NCI-H510A (cell line): ENCODE measurements around the gene GSK3B.

Experiments used
- DNase-seq: peaks from one replicate; lab custom pipeline; 2025; lab: John Stamatoyannopoulos, UW

Gene GSK3B

DNA sequence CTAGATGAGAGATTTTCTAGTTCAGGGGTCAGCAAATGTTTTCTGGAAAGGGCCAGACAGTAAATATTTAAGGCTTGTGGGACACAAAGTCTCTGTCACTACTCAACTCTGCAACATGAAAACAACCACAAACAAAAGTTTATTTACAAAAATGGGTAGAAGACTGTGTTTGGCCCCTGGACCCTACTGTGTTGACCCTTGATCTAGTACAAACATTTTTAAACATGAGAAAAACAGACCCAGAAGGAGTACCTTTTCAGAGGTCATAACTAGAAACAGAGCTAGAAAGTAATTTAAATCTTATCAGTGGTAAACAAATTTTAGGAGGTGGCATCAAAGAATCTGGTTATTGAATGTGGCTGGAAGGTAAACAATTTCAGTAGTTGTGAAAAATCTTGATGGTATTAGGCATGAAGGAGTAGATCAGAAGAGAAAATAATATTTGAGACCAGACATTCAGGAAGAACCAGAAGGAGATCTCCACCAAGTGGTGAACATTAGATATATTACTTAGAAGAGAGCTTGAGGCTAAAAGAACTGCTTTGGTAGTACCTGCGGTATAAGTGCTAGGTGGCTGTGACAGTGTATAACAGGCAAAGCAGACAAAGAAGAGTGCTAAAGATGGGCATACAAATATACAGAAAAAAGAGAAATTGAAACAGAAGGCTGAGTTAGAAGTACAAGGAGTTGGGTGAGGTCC, 210.6 kb downstream of the GSK3B start:
- DNase-seq = no peak

DNA sequence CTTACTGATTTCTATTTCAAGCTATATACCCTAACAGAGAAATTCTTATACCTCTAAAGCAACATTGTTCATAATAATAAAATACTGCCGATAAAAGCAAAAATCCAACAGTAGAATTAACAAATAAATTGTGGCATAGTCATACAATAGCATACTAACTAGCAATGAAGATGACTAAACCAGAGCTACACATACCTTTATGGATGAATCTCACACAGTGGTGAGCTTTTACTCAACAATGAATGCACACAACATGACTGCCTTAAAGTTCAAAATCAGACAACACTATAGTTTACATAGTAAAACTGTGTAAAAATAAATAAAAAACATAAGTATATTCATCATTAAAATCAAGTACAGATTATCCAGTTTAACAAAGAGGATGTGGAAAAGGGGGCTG, 213.3 kb downstream of the GSK3B start:
- no peak for DNase-seq

DNA sequence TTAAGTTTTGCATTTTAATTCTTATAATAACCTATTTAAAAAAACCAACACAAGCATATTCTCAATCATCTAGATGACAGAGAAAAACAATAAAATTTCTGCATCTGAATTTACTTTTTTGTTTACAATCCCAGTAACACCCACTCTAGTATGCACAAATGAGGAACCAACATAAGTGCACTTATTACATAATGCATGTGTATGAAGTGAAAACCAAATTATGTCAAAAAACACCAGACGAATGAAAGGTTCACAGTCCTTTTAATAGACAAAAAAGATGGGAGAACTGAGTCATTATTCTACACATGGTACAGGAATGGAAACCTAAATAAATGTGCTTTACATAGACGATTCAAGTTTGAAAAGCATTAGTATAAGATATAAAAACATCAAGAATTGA, 220.6 kb downstream of the GSK3B start:
- no peak for DNase-seq

DNA sequence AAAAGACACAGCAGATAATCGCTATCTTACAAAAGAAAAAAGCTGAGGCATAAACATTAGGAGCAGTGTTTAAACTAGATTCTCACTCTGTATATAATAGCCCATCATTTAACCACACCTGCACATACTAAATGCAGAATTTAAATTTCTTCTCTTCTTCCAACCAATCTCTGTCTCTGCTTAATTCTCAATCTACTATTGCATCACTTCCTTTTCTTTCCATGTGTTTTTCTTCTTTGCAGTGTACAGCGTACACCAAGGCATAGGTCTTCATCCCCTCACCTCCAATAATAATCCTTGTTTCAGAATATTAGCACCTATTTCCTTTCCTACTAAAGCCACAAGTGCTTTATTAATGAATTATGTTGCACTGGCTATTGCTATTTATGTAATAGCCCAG, 221.5 kb downstream of the GSK3B start:
- no peak for DNase-seq

DNA sequence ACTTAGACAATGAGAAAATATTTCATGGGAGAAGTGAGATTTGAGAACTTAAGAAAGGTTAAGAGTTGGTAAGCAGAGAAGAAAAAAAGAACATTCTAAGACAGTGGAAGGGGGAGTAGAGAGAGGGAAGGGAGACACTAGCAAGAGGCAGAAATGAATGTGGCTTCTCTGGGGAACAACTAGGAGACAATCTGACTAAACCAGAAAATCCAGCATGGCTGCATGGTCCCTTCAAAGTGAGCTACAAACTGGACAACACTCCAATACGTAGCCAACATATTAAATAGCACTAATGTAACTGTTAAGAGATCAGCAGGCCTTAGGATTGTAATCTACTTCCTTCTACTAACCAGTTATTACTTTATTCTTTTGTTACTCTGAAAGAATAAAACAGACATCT, 222.7 kb downstream of the GSK3B start:
- DNase-seq = no peak

DNA sequence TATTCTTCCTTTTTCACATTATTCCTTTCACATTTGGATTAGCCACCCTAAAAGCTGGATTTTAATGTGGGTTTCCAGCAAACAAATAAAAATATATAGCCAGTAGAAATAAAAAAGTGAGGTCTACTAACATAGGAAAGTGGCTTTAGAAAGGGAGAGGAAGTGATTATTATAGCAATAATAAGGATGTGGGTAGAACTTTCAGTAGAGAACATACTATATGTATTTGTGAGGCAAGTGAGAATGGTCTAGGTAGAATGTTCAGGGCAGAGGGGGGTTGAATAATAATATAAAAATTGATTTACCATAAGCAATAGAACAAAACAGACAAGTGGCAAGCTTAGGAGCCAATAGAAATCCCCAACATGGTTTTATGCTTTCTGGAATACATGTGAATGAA, 223.7 kb downstream of the GSK3B start:
- DNase-seq = no peak

DNA sequence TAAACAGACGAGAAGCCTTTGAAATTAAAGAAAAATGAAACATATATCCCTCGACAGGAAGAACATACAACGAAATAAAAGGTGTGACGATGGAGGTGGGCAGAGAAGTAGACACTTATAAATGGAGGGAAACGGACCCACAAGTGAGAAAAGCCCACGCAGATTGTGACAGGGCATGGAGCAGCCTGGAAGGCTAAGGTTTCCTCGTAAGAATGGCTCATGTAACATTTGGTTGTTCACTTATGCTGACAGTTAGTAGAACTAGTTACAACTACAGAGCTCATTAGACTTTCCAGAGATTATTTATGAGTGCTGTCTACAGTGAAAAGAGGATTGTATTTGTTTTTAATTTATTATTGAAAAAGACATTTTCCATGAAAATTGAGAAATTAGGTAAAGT, 229.8 kb downstream of the GSK3B start:
- DNase-seq = no peak

DNA sequence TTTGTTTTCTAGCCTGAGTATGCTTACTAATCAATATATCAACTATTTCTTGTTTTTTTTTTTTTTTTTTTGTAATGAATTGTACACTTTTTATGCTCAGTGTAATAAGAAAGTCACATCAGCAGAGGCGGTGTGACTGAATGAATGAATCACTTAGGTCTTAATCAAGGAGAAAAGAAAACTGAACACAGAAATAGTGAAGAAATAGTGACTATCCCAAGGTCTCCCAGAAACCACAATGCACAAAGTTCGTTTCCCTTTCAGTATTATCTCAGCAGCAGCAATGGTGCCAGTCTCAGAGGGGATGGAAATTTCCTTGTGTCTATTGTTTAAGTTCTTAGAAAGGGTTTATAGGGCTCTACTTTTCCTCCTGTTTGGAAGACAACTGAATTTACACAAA, 231.6 kb downstream of the GSK3B start:
- DNase-seq = no peak

DNA sequence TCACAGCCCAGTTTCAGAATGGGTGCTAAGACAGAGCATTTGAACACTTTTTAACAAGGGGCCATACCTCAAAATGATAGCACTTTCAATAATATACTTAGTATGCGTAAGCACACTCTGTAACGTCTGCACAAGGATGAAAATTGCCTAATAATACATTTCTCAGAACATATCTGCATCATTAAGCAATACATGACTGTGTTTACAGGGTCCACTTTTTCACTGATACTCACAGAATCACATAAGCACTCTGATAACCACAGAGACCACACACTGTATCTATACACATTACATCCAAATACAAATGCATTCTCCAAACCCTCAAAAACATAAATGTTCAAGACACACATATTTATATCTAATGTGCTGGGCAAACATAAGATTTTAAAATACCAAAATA, 232.6 kb downstream of the GSK3B start:
- DNase-seq = no peak

DNA sequence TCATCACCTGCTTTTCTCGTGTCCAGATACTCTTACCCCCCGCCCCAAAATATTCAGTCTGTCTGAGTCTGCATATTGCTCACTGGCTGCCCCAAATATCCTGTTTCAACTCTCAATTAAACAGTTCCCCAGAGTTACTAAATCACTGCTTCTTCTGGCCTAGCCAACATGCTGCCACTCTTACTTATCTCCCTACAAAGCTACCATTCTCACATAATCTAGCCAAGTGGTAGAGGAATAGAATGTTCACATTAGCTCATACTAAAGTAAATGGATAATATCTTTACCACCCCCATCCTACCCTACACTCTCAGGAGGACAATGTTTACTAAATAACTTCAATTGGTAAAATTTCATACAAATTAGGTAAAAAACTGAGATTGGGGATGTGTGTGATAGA, 234.5 kb downstream of the GSK3B start:
- no peak for DNase-seq

DNA sequence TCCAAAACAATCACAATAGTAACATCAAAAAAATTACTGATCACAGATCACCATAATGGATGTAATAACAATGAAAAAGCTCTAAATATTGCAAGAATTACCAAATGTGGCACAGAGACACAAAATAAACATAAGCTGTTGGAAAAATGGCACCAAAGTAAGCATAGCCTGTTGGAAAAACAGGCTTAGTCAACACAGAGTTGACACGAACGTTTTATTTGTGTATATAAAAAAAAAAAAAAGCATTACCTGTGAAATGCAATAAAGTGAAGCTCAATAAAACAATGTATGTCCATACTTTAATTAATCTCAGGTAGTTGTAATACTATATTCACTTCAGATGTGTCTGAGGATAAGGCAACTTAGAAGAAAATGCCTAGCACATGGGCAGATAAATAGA, 235.3 kb downstream of the GSK3B start:
- DNase-seq = no peak

DNA sequence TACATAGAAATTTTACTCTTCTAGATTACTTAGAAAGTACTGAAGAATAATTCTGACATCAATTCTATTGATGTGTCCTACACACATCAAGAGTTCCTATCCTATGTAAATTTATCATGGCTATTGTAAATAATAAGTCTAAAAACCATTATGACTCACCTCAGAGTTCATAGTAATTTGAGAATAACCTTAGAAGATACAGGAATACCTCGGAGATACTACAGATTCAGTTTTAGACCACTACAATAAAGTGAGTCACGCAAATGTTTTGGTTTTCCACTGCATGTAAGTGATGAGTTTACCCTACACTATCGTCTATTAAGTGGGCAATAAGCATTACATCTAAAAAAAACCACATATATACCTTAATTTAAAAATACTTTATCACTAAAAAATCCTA, 237.6 kb downstream of the GSK3B start:
- no peak for DNase-seq

DNA sequence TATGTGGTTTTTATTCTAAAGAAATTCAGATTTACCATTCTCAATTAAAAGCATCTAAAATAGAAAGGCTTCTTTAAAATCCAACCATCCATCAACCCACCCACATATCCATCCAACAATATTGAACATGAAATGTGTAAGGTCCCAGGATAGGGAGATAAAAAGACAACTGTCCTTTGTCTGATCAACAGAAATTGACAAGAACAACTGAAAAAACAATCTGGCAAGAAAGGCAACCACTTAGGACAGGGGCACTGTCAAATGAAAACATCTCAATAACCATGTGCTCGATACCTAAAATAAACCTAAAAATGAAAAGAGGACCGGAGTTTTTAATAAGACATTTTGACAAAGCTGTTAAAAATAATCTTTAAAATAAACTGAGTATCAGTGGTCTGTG, 245.1 kb downstream of the GSK3B start:
- no peak for DNase-seq

DNA sequence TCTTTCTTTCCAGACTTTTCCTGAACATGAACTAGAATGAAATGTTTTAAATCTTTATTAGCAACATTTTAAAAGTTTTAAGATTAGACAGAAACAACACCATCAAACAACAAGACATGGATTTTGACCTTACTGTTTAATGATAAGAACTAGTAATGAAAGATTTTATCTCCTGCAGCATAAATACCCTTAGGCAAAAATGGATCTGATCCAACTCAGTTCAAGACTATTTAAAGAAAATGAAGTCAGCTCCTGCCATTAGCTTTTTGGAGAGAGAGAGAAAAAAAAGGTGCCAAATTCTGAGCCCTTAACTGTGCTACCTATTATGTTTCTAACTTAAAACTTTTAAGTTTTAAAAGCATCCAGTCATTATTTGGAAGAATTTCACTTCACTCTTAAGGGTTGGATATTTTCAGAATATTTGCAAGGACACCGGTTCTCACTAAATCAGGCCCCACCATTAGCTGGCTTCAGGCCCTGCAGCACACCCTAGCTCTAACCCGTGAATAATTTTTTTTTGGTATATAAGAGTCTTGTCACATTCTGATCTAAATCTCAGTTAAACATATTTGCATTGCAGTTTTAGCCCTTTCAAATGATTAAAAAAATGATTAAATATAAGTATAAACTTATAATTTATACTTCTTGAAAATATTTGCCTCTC, 252.3 kb downstream of the GSK3B start:
- no peak for DNase-seq

DNA sequence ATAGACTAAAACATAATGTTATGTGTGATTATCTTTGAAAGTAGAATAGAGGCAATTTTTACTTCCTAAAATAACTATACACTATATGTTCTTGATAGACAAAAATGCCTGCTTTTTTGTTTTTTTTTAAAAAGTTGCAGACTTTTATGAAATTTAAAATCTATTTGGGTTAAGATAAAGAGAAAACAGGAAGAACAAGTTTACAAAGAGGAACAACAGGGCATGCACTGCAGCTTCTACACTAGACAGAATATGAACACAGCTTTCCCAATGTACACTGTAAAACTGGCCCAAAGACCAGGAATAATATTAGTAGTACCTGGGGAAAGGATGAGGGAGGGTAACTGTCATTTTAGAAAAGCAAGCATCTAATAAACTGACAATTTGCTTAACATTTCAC, 258.7 kb downstream of the GSK3B start:
- DNase-seq = no peak

DNA sequence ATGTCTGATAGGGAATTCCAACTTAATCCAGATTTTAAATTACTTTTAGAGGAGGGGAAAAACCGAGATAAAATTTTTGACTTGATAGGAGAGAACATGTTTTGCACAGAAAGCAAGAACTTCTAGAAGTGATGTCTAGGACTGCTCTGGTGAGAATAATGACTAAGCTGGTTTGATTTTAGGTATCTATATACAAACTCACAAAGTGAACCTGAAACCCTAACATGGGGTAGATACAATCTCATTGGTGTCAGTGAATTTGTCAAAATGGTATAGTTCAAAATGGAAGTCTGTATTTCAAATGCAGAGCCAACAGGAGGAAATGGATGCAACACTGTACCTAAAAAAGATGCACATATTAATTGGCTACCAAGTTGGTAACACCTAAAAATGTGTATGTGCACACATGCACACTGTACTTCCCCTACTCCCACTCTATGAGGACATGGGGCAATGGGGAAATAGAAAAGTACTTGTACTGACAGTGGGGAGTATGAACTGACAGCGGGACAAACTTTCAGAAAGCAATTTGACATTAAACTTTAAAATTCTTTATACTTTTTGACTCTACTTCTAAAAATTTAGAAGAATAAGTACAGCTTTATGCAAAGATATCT, 259.4 kb downstream of the GSK3B start:
- DNase-seq = no peak

DNA sequence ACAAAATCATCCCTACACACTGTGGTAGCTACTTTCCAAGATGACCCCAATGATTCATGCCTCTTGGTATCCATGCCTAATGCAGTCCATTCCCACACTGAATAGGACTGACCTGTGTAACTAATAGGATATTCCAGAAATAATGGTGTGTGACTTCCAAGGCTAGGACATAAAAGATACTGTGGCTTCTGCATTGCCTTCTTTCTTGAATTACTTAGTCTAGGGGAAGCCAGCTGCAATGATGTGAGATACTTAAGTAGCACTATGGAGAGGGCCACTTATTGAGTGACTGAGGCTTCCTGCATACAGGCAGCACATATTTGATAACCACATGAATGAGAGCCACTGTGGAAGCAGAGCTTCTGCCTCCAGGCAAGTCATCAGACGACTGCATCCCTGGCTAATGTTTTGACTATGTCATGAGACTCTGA, 262.3 kb downstream of the GSK3B start:
- DNase-seq = no peak

DNA sequence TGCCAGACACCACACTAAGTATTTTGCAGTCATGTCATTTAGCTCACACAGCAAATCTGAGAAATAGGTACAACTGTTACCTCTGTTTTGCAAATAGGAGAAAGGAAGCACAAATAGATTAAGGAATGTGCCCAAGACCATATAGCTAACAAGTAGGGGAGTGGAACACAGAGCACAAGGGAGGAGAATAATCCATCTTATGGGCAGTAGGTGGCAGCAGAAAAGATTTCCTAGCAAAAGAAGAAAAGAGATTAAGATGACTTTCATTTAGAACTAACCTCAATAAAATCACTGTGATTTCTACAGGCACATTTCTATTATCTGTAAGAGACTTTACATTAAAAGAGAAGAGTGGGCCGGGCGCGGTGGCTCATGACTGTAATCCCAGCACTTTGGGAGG, 263.2 kb downstream of the GSK3B start:
- no peak for DNase-seq

DNA sequence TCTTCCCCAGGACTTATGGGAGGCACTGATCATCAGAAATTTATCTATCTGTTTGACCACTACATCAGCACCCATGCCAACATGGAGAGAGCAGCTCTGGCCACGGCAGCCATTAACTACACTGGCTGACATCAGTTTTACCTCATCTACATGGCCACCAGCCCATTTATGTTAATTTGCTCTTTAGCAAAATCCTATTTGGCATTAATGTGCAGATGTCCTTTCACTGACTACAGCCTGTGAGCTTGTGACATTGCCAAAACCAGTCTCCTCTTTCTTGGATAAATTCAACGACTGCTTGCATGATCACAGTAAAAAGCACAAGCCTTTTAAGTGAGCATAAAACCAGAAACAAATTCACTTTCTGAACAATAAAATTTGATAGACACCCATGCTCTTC, 264.8 kb downstream of the GSK3B start:
- no peak for DNase-seq

DNA sequence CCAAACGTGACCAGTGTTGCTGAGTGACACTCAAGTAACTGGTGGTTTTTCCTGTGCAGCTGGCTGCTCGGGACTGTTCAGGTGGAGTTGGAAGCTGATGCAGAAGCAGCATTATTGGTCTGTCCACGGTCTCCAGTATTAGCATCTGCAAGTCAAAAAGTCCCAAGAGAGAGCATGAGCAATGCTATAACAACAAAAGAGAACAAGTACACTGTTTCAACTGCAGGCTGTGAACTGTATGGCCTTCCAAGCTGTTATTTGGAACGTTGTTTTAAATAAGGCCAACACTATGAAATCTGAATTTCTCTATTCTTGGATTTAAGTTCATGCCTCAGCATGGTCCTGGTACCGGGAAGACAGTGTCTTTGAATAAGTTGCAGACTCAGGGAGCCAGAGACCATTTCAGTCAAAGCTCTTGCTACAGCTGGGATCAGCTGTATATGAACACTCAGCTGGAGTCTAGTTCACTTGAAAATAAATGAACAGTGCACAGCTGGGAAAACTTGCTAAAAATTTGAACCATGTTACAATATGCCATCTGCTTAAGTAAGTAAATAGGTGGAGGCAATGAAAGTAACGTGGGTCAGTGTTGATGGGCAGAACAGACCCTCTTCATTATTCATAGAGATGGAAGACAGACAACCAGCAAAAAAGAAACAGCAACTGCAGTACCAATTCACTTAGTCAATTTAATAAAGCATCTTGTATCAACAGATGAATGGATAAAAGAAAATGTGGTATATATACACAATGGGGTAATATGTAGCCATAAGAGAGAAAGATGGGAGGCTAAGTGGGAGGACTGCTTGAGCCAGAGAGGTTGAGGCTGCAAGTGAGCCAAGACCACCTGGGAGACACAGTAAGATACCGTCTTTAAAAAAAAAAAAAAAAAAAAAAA, 267.3 kb downstream of the GSK3B start:
- DNase-seq = no peak

DNA sequence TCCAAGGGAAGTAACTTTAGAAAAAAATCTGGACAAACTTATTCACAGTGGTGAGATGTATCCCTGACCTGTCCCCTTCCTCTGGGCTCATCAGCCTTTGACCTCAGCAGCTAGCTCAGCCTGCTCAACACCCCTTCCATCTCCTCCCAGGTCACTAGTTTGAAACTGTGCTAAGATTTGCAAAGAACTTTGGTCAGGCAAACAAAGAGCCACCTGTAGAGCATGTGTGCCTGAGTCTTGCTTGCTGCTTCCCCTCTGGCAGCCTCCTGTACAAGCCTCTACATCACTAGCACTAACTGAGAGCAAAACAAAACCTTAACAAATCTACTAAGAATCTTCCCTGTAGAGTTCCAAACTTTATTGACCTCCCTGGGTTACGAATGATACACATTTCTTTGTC, 268.4 kb downstream of the GSK3B start:
- DNase-seq = no peak

DNA sequence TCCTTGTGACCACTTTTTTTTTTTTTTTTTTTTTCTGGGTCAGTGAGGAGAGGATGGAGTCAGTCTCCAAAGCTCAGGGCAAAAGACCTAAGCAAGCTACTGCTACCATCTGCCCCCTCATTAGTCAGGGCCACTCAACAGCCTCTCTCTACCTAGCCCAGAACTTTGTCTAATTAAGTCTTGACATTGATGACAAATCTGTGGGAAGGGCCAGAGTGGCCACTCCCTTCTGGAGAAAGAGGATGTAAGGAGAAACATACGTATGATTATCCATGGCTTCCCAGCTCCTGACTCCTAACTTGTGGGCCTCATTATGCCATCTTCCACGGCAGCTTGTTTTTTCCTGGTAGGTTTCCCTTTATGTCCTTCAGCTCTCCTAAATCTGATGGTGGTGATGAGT, 274.4 kb downstream of the GSK3B start:
- DNase-seq = no peak

DNA sequence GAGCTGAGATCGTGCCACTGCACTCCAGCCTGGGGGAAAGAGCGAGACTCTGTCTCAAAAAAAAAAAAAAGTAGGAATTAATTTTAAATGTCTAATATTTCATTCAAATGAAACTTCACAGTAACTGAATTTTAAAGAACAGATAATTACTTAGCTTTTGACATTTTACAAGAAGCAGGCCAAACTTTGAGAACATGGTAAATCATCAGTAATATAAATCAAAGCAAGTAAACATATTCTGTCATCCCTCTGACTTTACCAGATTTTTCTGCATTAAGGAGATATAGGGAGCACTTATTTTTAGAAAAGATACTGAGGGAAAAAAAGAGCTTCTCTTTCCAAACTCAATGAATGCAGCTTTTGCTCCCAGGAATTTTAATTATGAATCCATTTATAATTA, 275.3 kb downstream of the GSK3B start:
- DNase-seq = no peak
